ENCODE measurements around the gene NDOR1. TPM values are rescaled to one million over a fixed set of nuclear protein-coding genes. Genes with fewer than 3 reads are reported as not detected.

Gene NDOR1
- total and polyA plus RNA-seq, 5 donors = 5.1 to 7.9 (median 5.3) TPM

DNA sequence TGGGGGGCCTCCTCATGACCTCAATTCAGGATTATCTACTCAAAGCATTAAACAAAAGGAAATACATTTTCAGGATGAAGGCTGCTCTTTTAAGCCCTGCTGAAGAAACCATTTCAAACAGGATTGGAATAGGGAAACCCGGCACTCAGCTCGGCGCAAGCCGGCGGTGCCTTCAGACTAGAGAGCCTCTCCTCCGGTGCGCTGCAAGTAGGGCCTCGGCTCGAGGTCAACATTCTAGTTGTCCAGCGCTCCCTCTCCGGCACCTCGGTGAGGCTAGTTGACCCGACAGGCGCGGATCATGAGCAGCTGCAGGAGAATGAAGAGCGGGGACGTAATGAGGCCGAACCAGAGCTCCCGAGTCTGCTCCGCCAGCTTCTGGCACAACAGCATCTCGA, 772 bp upstream of the NDOR1 start:
- WGBS = 15% methylated on average over 21 of the region's 21 CpGs
- intact Hi-C loops (cut with DNase I) = no loop called here

GRCh38 chr9:137206602-137207001, 1.1 kb downstream of the NDOR1 start:
- 67% methylated on average over 7 of the region's 7 CpGs for WGBS
- ATAC-seq = no peak

More for the DNA sequence above, 772 bp upstream of the NDOR1 start:
- peak overlapping the region; percentile 89 for H3K4me3 ChIP-seq (ENCODE audit: low read length)
- DNase-seq (no peak), ATAC-seq (no peak)
- no peaks in the 10 kb centered on the region for H3K9me3 ChIP-seq (ENCODE audit: control insufficient read depth, low read length)
- H3K4me1 ChIP-seq (ENCODE audit: control insufficient read depth, insufficient read depth, low read length) = peaks cover 14% of the 10 kb centered on the region
- no peaks in the 10 kb centered on the region for H3K27me3 ChIP-seq (ENCODE audit: control insufficient read depth, insufficient read depth)
- H3K27ac ChIP-seq (ENCODE audit: low read length) = no peak overlapping the region

GRCh38 chr9:137211532-137211931, 6.0 kb downstream of the NDOR1 start:
- no peaks in the 10 kb centered on the region for H3K9me3 ChIP-seq (ENCODE audit: control insufficient read depth, low read length)
- DNase-seq (no peak), ATAC-seq (no peak)
- intact Hi-C loops (cut with DNase I) = no loop called here
- H3K4me3 ChIP-seq (ENCODE audit: low read length) = no peak overlapping the region
- WGBS = 86% methylated on average over 13 of the region's 13 CpGs
- peaks cover 4% of the 10 kb centered on the region for H3K4me1 ChIP-seq (ENCODE audit: control insufficient read depth, insufficient read depth, low read length)
- no peaks in the 10 kb centered on the region for H3K27me3 ChIP-seq (ENCODE audit: control insufficient read depth, insufficient read depth)
- no peak overlapping the region for H3K27ac ChIP-seq (ENCODE audit: low read length)

More at GRCh38 chr9:137206602-137207001, 1.1 kb downstream of the NDOR1 start:
- Histone ChIP-seq H3K4me3 (ENCODE audit: low read length) (peak overlapping the region; percentile 89), H3K27me3 (ENCODE audit: control insufficient read depth, insufficient read depth) (no peaks in the 10 kb centered on the region), H3K4me1 (ENCODE audit: control insufficient read depth, insufficient read depth, low read length) (peaks cover 14% of the 10 kb centered on the region), H3K27ac (ENCODE audit: low read length) (no peak overlapping the region), H3K9me3 (ENCODE audit: control insufficient read depth, low read length) (no peaks in the 10 kb centered on the region)
- DNase-seq = no peak
- intact Hi-C loops (cut with DNase I) = no loop called here

DNA sequence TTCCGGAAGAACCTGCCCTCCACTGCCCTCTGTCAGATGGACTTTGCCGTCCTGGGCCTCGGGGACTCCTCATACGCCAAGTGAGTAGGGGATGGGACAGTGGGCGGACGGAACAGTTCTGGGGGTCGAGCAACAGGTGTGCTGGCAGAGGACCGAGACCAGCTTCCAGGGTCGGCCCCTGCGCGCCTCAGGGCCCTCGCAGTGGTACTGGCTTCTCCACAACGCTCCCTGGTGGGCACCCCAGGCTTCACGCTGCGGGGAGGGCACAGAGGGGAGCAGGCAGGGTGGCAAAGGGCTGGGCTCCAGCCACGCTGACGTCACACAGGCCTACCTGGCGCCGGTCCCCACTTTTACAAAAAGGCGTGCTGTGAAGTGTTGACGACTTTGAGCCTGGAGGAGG, 7.0 kb downstream of the NDOR1 start:
- intact Hi-C loops (cut with DNase I) = no loop called here
- DNase-seq = peak in 1 of 3 donors; percentile 47
- ATAC-seq = no peak
- Histone ChIP-seq H3K27ac (ENCODE audit: low read length) (no peak overlapping the region), H3K4me3 (ENCODE audit: low read length) (no peak overlapping the region), H3K9me3 (ENCODE audit: control insufficient read depth, low read length) (no peaks in the 10 kb centered on the region), H3K27me3 (ENCODE audit: control insufficient read depth, insufficient read depth) (no peaks in the 10 kb centered on the region), H3K4me1 (ENCODE audit: control insufficient read depth, insufficient read depth, low read length) (no peaks in the 10 kb centered on the region)
- 83% methylated on average over 21 of the region's 21 CpGs for WGBS

DNA sequence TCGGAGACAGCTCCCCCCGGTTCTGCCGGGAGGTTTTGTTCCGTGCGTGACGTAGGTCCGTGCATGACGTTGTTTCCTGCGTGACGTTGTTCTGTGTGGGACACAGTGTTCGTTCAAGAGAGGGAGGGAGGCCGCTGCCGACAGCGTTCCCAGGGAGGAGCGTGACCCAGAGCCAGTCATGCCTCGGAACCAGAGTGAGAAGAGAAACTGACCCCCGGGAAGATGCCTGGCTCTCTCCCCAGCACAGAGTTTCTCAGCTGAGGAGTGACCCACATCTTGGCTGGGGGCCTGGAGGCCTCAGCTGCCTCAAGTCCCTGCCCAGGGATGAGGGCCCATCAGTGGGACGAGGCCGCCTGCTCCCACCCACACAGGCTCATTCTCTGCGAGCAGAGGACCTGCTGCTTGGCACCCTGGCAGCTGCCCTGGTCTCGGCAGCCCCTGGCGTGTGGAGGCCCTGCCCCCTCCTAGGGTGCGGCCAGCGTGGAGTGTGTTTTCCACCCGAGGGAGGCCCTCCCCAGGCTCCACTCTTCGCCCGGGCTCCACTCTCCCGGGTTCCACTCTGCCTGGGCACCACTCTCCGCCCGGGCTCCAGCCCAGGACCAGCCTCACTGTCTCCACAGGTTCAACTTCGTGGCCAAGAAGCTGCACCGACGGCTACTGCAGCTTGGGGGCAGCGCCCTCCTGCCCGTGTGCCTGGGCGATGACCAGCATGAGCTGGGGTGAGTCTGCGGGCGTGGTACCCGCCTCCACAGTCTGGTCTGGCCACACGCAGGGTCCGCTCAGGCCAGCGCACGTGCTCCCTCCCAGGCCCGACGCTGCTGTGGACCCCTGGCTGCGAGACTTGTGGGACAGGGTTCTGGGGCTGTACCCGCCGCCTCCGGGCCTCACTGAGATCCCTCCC, 7.9 kb downstream of the NDOR1 start:
- H3K9me3 ChIP-seq (ENCODE audit: control insufficient read depth, low read length) = no peaks in the 10 kb centered on the region
- no peak for ATAC-seq

GRCh38 chr9:137214620-137215019, 9.1 kb downstream of the NDOR1 start:
- Histone ChIP-seq H3K27me3 (ENCODE audit: control insufficient read depth, insufficient read depth) (no peaks in the 10 kb centered on the region), H3K27ac (ENCODE audit: low read length) (no peak overlapping the region), H3K4me1 (ENCODE audit: control insufficient read depth, insufficient read depth, low read length) (no peaks in the 10 kb centered on the region), H3K9me3 (ENCODE audit: control insufficient read depth, low read length) (no peaks in the 10 kb centered on the region), H3K4me3 (ENCODE audit: low read length) (no peak overlapping the region)
- no peak for DNase-seq
- ATAC-seq = no peak
- WGBS = 93% methylated on average over 19 of the region's 19 CpGs
- intact Hi-C loops (cut with DNase I) = no loop called here

More for the DNA sequence above, 7.9 kb downstream of the NDOR1 start:
- WGBS = 88% methylated on average over 49 of the region's 49 CpGs
- no peaks in the 10 kb centered on the region for H3K4me1 ChIP-seq (ENCODE audit: control insufficient read depth, insufficient read depth, low read length)
- no peak overlapping the region for H3K4me3 ChIP-seq (ENCODE audit: low read length)
- no peaks in the 10 kb centered on the region for H3K27me3 ChIP-seq (ENCODE audit: control insufficient read depth, insufficient read depth)
- no peak for DNase-seq
- intact Hi-C loops (cut with DNase I) = no loop called here
- no peak overlapping the region for H3K27ac ChIP-seq (ENCODE audit: low read length)

DNA sequence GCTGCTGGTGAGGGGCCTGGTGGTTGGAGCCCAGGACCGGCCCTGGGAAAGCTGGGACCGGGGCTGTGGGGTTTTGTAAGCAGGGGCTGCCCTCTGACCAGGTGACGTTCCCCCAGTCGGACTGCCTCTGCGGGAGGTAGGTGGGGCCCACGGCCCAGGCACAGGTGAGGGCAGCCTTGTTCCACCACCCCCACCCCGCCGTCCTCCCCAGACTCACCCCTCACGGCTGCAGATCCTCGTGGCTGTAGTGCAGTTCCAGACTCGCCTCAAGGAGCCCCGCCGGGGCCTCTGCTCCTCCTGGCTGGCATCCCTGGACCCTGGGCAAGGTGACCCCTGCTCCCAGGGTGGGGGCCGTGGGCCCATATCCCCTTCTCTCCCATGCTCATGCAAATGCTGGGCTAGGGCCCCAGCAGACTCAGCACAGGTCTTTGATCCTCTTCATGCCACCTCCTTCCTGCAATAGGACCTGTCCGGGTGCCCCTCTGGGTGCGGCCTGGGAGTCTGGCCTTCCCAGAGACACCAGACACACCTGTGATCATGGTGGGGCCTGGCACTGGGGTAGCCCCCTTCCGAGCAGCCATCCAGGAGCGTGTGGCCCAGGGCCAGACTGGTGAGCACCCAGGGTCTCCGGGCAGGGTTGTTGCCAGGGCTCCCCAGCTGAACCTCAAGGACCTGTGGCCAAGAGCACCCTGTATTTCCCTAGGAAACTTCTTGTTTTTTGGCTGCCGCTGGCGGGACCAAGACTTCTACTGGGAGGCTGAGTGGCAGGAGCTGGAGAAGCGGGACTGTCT, 9.9 kb downstream of the NDOR1 start:
- Histone ChIP-seq H3K4me3 (ENCODE audit: low read length) (no peak overlapping the region), H3K27ac (ENCODE audit: low read length) (no peak overlapping the region), H3K9me3 (ENCODE audit: control insufficient read depth, low read length) (no peaks in the 10 kb centered on the region), H3K4me1 (ENCODE audit: control insufficient read depth, insufficient read depth, low read length) (no peaks in the 10 kb centered on the region), H3K27me3 (ENCODE audit: control insufficient read depth, insufficient read depth) (no peaks in the 10 kb centered on the region)
- intact Hi-C loops (cut with DNase I) = no loop called here
- DNase-seq = peak in 1 of 3 donors; percentile 57
- WGBS = 94% methylated on average over 22 of the region's 22 CpGs
- ATAC-seq = no peak

GRCh38 chr9:137216188-137216965, 10.9 kb downstream of the NDOR1 start:
- H3K27me3 ChIP-seq (ENCODE audit: control insufficient read depth, insufficient read depth) = no peaks in the 10 kb centered on the region
- H3K4me3 ChIP-seq (ENCODE audit: low read length) = no peak overlapping the region
- DNase-seq (peak in 1 of 3 donors; percentile 56), ATAC-seq (no peak)
- H3K27ac ChIP-seq (ENCODE audit: low read length) = no peak overlapping the region
- intact Hi-C loops (cut with DNase I) = no loop called here
- no peaks in the 10 kb centered on the region for H3K9me3 ChIP-seq (ENCODE audit: control insufficient read depth, low read length)
- 89% methylated on average over 30 of the region's 30 CpGs for WGBS
- no peaks in the 10 kb centered on the region for H3K4me1 ChIP-seq (ENCODE audit: control insufficient read depth, insufficient read depth, low read length)

DNA sequence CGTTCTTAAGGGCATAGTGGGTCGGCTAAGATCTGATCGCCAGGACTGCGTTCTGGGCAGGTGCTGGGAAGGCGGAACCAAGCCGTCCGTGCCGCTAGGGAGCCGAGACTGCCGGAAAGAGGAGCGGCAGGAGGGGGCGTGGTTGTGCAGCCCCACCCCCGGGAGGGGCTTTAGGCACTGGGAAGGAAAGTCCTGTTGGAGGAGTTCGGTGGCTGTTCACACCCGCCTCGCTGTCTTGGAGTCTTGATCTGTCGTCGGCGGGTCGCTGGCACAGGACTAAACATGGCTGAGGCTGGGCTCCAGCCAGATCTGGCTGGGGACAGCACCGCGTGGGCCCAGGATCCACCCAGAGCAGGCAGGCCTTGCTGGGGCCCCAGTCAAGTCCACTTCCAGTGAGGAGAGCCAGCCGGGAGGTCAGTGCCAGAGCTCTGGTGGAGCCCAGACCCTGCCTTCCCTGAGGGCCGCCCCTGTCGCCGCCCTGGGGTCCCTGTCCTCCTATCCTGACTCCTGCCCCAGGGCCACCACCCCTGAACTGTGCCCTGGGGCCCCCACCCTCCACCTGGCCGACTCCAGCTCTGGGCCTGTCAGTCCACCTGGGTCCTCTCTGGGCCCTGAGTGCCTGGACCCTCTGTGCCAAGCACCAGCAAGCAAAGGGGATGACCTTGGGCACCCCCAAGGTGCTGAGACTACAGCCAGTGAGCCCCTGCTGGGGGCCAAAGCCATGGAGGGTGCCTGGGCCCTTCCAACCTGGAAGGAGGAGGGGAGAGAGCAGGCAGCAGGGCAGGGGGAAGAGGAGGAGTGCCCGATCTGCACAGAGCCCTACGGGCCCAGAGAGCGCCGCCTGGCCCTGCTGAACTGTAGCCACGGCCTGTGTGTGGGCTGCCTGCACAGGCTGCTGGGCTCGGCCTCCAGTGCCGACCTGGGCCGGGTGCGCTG, 12.0 kb downstream of the NDOR1 start:
- ATAC-seq (peak; percentile 33 to 56), DNase-seq (peak; percentile 75 to 89 (median 88))
- Histone ChIP-seq H3K9me3 (ENCODE audit: control insufficient read depth, low read length) (no peaks in the 10 kb centered on the region), H3K27me3 (ENCODE audit: control insufficient read depth, insufficient read depth) (no peaks in the 10 kb centered on the region), H3K27ac (ENCODE audit: low read length) (no peak overlapping the region), H3K4me1 (ENCODE audit: control insufficient read depth, insufficient read depth, low read length) (peaks cover under 1% of the 10 kb centered on the region), H3K4me3 (ENCODE audit: low read length) (no peak overlapping the region)
- intact Hi-C loops (cut with DNase I) = no loop called here
- WGBS = 59% methylated on average over 36 of the region's 36 CpGs

GRCh38 chr9:137218212-137218753, 12.8 kb downstream of the NDOR1 start:
- no peak overlapping the region for H3K4me3 ChIP-seq (ENCODE audit: low read length)
- ATAC-seq = no peak
- WGBS = 89% methylated on average over 30 of the region's 30 CpGs

More at GRCh38 chr9:137218212-137218753, 12.8 kb downstream of the NDOR1 start:
- peak in 1 of 3 donors; percentile 55 for DNase-seq
- intact Hi-C loops (cut with DNase I) = no loop called here
- peaks cover 5% of the 10 kb centered on the region for H3K4me1 ChIP-seq (ENCODE audit: control insufficient read depth, insufficient read depth, low read length)
- no peaks in the 10 kb centered on the region for H3K9me3 ChIP-seq (ENCODE audit: control insufficient read depth, low read length)
- no peaks in the 10 kb centered on the region for H3K27me3 ChIP-seq (ENCODE audit: control insufficient read depth, insufficient read depth)
- H3K27ac ChIP-seq (ENCODE audit: low read length) = no peak overlapping the region
